GM19099 (cell line): ENCODE results near the gene PUDP.

Experiments used
- POLR2A ChIP-seq: IDR thresholded peaks from 3 replicates; pipeline ENCODE4 v1.6.1; 2011; ENCODE audit warnings: low read depth; ENCODE audit not compliant: insufficient read length; ENCODE audit errors: extremely low read depth

The PUDP gene

GRCh38 chrX:7074148-7074907 lies 73.6 kb downstream of the PUDP start:
- TF ChIP-seq POLR2A = no peak

DNA sequence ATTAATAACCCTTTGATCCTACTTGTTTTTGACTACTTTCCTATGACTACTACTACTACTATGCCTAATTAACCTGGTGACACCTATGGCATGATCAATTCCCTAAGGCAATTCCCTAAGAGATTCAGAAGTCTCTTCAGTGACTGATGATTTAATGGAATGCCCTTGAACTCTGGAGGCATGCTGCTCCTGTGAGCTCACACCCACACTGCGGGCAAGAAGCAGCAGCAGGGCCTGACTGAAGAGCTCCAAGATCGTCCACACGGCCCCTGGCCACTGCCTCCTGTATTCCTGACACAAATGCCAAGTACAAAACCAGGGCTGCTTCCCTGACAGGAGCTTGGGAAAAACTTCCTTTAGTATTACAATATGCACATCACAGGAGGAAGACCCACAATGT lies 74.6 kb downstream of the PUDP start:
- no peak for TF ChIP-seq POLR2A

DNA sequence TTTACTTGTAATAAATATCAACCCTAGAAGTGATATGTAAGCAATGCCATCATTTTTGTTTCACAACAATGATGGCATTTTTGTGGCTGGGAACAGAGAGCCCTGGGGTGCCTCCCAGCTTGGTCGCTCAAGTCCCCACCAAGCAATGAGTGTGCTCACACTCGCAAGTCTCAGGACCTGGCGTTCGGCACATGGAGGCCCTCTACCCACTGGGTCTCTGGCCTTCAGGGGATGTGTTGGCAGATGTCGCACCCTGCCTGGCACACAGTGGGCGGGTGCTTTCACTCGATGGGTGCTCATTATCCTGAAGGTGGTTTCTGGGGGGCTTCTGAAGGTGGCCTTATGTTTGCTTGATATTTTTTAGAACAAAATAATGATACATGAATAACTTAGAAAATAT lies 75.1 kb downstream of the PUDP start:
- TF ChIP-seq POLR2A = no peak

DNA sequence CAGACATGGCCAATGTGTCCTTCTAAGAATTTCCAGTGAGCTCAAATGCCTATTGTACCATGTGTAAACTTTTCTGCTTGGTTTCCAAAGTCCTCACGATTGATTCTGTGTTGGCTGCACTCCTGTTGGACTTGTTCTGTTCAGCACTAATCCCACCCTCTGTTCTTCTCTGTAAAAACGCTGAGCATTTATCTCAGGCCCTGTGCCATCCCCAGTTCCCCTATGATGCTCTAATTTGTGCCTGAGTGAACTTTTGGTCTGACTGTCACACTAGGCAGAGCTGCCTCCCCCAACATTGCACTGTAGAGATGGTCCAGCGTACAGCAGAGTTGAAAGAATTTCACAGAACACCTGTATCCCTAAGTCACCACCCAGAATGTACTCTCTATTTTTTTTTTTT lies 76.6 kb downstream of the PUDP start:
- TF ChIP-seq POLR2A = no peak

DNA sequence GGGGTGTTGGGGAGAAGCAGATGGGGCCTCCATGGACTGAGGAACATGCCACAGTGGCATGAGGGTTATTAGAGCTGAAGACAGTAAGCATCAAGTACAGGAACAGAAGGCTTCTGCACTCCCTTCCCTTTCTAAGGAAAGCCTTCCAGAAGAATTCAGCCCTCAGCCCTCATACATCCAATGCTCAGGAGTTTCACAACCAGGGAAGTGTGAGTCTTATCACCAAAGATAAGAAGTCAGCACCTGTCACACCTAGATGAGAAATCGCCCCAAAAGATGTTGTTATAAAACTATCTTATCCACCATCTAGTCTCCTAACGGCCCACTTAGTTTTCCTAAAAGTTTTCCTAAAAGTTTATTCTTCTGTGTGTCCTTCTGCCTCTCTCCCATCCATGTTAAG lies 78.4 kb downstream of the PUDP start:
- TF ChIP-seq POLR2A = no peak

GRCh38 chrX:7068939-7069367 lies 79.0 kb downstream of the PUDP start:
- TF ChIP-seq POLR2A = no peak

DNA sequence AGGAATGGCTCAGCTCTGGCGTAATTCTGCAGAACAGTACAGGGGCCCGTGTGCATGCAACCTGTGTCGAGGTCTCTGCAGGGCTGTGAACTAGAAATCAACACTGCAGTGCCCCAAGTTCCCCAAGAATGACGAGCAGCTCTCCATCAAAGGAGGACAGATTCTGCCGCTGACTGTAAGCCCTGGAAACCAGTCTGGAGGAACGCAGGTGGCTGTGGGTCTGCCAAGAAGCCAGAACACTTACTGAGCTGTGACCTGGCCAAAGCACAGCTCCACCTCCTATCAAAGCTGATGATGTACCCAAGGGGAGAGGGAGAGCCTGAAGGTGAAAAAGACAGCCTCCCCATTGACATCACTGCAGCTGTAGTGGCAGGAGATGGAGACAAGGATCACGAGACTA lies 80.7 kb downstream of the PUDP start:
- TF ChIP-seq POLR2A = no peak

DNA sequence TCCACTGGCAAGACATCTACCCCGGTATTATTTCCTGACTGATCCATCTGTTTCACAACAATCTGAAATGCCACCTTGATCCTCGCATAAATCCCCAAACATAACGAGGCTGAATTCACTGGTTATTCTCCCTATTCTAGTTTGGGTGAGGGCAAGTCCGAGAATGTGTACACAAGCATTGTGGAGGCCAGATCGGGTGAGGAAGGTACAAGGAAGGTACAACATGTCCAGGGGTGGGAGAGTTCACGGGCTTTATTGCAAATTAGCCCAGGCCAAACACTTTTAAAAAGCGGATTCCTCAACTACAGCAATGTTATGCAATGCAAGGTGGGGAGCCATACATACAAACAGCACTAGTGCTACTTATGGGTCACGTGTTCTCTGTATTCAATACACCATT lies 82.5 kb downstream of the PUDP start:
- TF ChIP-seq POLR2A = no peak

GRCh38 chrX:7062903-7063302 lies 85.0 kb downstream of the PUDP start:
- TF ChIP-seq POLR2A = no peak

- no peak for TF ChIP-seq POLR2A
Measured at GRCh38 chrX:7062276-7062675, 85.7 kb downstream of the PUDP start.

DNA sequence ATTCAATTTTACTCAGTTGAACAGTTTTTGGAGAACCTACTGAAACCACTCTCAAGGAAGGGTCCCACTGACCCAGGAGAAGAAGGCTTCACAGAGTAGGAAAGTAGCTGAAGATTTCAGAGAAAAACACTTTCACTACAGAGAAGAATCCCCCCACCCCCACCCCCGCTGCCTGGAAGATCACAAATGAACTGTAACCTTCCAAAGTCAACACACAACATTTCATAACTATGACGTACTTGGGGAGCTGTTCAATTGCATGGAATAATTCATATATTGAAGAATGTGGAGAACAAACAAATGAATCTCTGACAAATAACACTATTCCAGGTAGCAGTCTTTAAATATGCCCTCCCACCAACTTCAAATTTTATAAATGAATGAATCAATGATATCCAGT lies 86.5 kb downstream of the PUDP start:
- TF ChIP-seq POLR2A = no peak

DNA sequence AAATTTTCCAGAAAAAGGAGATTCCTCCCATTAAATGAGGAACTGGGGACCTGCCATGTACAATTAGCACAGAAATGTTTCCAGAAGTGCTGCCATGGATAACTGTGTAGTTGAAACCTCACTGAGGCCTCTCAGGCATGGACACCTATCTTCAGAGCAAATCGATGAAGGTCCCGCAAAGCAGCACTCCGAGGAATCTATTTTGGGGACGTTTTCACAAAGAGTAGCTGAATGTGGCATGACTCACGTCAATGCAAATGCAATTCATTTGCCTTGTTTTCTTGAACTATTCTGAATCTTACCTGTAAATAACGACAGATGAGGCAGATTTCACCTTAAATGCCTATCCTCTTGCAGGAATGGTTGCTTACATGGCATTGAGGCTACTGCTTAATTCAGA lies 87.5 kb downstream of the PUDP start:
- TF ChIP-seq POLR2A = no peak

DNA sequence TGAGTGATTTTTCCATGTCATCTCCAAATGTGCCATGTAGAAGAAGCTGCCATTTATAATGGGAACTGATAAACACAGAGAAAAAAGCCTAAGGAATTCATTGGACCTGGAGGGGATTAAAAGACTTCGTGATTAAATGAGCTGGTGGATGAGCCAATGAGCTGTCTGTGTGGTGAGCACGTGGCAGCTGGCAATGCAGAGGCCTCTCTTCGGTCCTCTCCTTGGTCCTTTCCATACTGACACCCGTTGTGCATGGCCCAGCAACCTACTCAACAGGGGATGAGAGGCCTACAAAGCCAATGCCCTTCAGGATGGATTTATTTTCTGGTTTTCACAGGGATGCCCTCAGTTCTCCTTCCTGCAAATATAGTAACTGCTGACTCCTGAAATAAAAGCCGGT lies 88.1 kb downstream of the PUDP start:
- no peak for TF ChIP-seq POLR2A

DNA sequence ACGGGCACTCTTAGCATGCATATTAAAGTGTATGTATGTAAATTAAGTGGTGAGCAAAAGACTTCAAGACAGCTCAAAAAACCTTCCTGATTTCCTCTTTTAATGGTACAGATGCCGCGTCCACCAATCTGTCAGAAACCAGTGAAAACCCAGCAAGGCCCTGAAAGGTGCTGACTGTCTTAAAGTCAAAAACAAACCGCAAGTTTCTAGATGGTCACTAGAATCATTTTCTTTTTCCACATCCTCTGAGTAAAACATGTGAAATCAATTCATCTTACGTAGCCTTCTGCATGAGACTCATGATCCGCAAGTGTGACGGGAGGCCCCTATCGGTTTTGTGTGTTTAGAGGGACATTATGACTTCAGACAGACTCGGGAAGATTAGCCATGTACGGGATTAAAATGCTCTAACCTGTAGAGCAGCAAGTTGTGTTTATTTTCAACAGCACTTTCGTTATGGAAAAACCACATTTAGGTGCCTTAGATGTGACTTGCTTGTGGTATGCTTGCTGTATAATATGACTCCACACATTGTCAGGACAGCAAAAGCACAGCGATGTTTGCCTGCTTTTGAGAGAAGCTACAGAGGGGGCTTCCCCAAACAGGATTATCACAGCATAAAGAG lies 88.6 kb downstream of the PUDP start:
- TF ChIP-seq POLR2A = no peak

- no peak for TF ChIP-seq POLR2A
Measured at GRCh38 chrX:7055386-7056137, 92.4 kb downstream of the PUDP start.
